ENCODE measurements around the gene PRKG1. TPM values are rescaled to one million over a fixed set of nuclear protein-coding genes. Genes with fewer than 3 reads are reported as not detected.

PRKG1 gene
- total and polyA plus RNA-seq, 2 of the 8 experiments (the other 6 are each of a cell fraction or from before 2014, with no cell fraction given): 4.2 to 15.2 TPM

DNA sequence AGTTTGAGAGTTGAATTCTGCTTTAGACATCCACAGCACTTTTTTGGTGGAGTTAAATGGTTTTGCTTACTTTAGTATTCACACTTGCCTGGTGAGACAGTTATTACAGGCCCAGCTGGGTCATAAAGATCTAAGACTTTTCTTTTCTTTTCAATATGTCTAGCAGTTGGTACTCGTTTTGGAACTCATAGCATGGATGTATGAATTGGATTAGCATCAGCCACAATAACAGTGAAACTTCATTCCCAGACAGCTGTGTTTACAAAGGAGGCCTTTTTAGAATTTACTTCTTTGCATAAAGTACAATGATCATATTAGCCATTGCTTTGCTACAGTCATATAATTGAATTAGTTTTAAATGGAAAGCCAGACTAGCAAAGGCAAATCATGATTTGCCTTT, 1071.3 kb downstream of the PRKG1 start (continued):
- TF ChIP-seq CTBP2 (IDR thresholded peaks at IDR 0.05; ENCODE audit: borderline replicate concordance, insufficient read depth, insufficient read length, low read length): no peak

Data from H1 (cell line).